K562 (cell line): ENCODE results near the gene ABCA3. TPM values are rescaled to one million over a fixed set of nuclear protein-coding genes. Genes with fewer than 3 reads are reported as not detected.
A peak's percentile ranks its signal among the peaks of the same experiment; 100 is the strongest.

ENCODE experiments used
- ATAC-seq: fragments of 200-7000 bp; cut with Tn5 transposase; 3 replicates; pipeline ENCODE4 v1.9.1; 2020; ENCODE audit warnings: moderate library complexity
- BruUV-seq: library from RNA; stranded (reverse); fragments of 400-500 nt; replicated peaks from 2 replicates; lab custom pipeline; 2021; lab: Mats Ljungman, UMichigan
- CTCF ChIA-PET: fragments of 300-600 bp; formaldehyde crosslinking; extraction: SDS; loops from one replicate; lab custom pipeline; 2021; ENCODE audit warnings: low intra/inter-chr PET ratio; lab: Yijun Ruan, JAX
- POLR2A ChIA-PET: fragments of 300-600, 350-650 bp; sonication (Branson Sonifier 250); formaldehyde crosslinking; extraction: SDS; loops from one replicate; lab custom pipeline; 2021; ENCODE audit warnings: antibody characterized with exemption, inconsistent platforms; lab: Yijun Ruan, JAX
- DNase-seq, 4 experiments: peaks; one replicate each; pipeline versions ENCODE4 v3.0.0 to v3.0.0-alpha.2; 2011 to 2018; ENCODE audit warnings: low spot score in 3 of 4, mixed read lengths in 3 of 4; ENCODE audit errors: extremely low read depth in 1 of 4
- FAIRE-seq: peaks from 2 replicates; lab custom pipeline; 2011; peaks lifted over from hg19 to GRCh38; lab: Jason Lieb, UNC
- H2AFZ ChIP-seq: 2 replicates; pipeline ENCODE4 v1.6.0; 2011; ENCODE audit warnings: low read depth, low read length, control low read depth, inconsistent platforms
- H3K27ac ChIP-seq: fragments of 200-600 bp; 3 replicates; pipeline ENCODE4 v1.8.0; 2011; ENCODE audit warnings: low read depth, mild to moderate bottlenecking, control low read depth, inconsistent platforms, low read length, moderate library complexity, mixed read lengths; ENCODE audit errors: extremely low read depth
- H3K27me3 ChIP-seq, 2 experiments: fragments of 300-600 bp in 1 of 2; 2 replicates in 1 of 2; 3 replicates in 1 of 2; pipeline versions ENCODE4 v1.6.0 to v1.8.0; 2011; ENCODE audit warnings: inconsistent platforms in 2 of 2, low read length in 2 of 2, mild to moderate bottlenecking in 1 of 2, mixed read lengths in 1 of 2, moderate library complexity in 1 of 2; ENCODE audit not compliant: control insufficient read depth in 2 of 2, insufficient read depth in 2 of 2
- H3K36me3 ChIP-seq: fragments of 300-600 bp; 3 replicates; pipeline ENCODE4 v1.8.0; 2011; ENCODE audit warnings: mild to moderate bottlenecking, low read length, inconsistent platforms; ENCODE audit not compliant: control insufficient read depth, insufficient read depth
- H3K4me1 ChIP-seq, 2 experiments: fragments of 200-600 bp in 1 of 2; replicated peaks in 1 of 2; 2 replicates in 1 of 2; 3 replicates in 1 of 2; pipeline versions ENCODE4 v1.5.1 to v1.8.0; 2011; ENCODE audit warnings: inconsistent platforms in 2 of 2, low read length in 2 of 2, mild to moderate bottlenecking in 1 of 2, mixed read lengths in 1 of 2, moderate library complexity in 1 of 2; ENCODE audit not compliant: control insufficient read depth in 2 of 2, insufficient read depth in 2 of 2
- H3K4me2 ChIP-seq: 2 replicates; pipeline ENCODE4 v1.6.1; 2011; ENCODE audit warnings: low read length, control low read depth, inconsistent platforms, mixed read lengths; ENCODE audit not compliant: insufficient read depth
- H3K4me3 ChIP-seq: fragments of 200-600 bp; sonication (generic), shearing (Covaris generic); 2 replicates; pipeline ENCODE4 v1.5.1; 2016; ENCODE audit warnings: control low read depth, inconsistent platforms
- H3K79me2 ChIP-seq: fragments of 200-600 bp; 3 replicates; pipeline ENCODE4 v1.8.0; 2011; ENCODE audit warnings: low read length, inconsistent platforms; ENCODE audit not compliant: control insufficient read depth, insufficient read depth
- H3K9ac ChIP-seq, 2 experiments: 2 replicates each; pipeline versions ENCODE4 v1.6.0 to v1.6.1; 2011; ENCODE audit warnings: low read depth in 2 of 2, low read length in 2 of 2, control low read depth in 1 of 2, inconsistent platforms in 1 of 2, mild to moderate bottlenecking in 1 of 2, mixed read lengths in 1 of 2; ENCODE audit not compliant: insufficient read depth in 1 of 2
- H3K9me1 ChIP-seq: one replicate; pipeline ENCODE4 v1.6.0; 2011; ENCODE audit warnings: inconsistent platforms, mild to moderate bottlenecking, low read length, moderate library complexity; ENCODE audit not compliant: control insufficient read depth, insufficient read depth
- H3K9me3 ChIP-seq: replicated peaks from 2 replicates; pipeline ENCODE4 v1.5.1; 2011; ENCODE audit warnings: low read depth, low read length, inconsistent platforms; ENCODE audit not compliant: control insufficient read depth, insufficient read depth
- H4K20me1 ChIP-seq: replicated peaks from 2 replicates; pipeline ENCODE4 v1.6.1; 2011; ENCODE audit warnings: low read length, inconsistent platforms, mixed read lengths; ENCODE audit not compliant: control insufficient read depth, insufficient read depth
- ETV5 ChIP-seq: sonication (generic); formaldehyde crosslinking; IDR thresholded peaks from 2 replicates; pipeline ENCODE4 v1.4.0; 2020; ENCODE audit warnings: low read depth, mild to moderate bottlenecking, missing genetic modification reagents
- FIP1L1 ChIP-seq: fragments of 200-400 bp; formaldehyde crosslinking; IDR thresholded peaks from 2 replicates; pipeline ENCODE4 v1.6.1; 2018; ENCODE audit warnings: mild to moderate bottlenecking, low read depth, low read length; ENCODE audit not compliant: poor library complexity, severe bottlenecking
- MAFF ChIP-seq: IDR thresholded peaks from 2 replicates; pipeline ENCODE4 v1.6.1; 2012; ENCODE audit warnings: low read length, improper control_type of control experiment
- RBFOX2 ChIP-seq: fragments of 200-400 bp; formaldehyde crosslinking; IDR thresholded peaks from 2 replicates; pipeline ENCODE4 v1.6.1; 2017; ENCODE audit warnings: low read depth, mild to moderate bottlenecking, low read length, moderate library complexity
- U2AF2 ChIP-seq: fragments of 200-400 bp; formaldehyde crosslinking; optimal IDR thresholded peaks from 2 replicates; pipeline ENCODE3; 2017; ENCODE audit warnings: low read depth, mild to moderate bottlenecking, low read length
- ZEB2 ChIP-seq: fragments of 450-650 bp; IDR thresholded peaks from 2 replicates; pipeline ENCODE4 v1.6.1; 2016
- ZNF134 ChIP-seq: fragments of 250-450 bp; sonication (Bioruptor Pico); conservative IDR thresholded peaks from 2 replicates; pipeline ENCODE4 v1.4.0; 2020
- WGBS: fragments of 100-300 bp; shearing (Covaris generic); methylation state at CpG from one replicate; pipeline ENCODE4 v1.1.6; 2016; ENCODE audit warnings: low coverage, mixed read lengths; ENCODE audit not compliant: insufficient coverage; ENCODE audit errors: missing lambda C conversion rate; 5-methylcytosine and 5-hydroxymethylcytosine counted together
- in situ Hi-C: fragments of 300-500 bp; cut with MboI; formaldehyde crosslinking; loops from 4 replicates; pipeline ENCODE4 v1.15.0; 2018; ENCODE audit warnings: inconsistent platforms, mixed read lengths
- intact Hi-C: fragments of 100-400 bp; cut with micrococcal nuclease; formaldehyde crosslinking; loops from 2 replicates; pipeline ENCODE4 v1.14.2; 2022
- polyA plus RNA-seq, 8 experiments: library from polyadenylated mRNA; depleted of rRNA in 4 of 8; stranded (reverse) in 5 of 8; unstranded in 3 of 8; fragments of >200 nt; fragmentation: Nextera tagmentation in 2 of 8; fragmentation: Illumina TruSeq in 1 of 8; extraction: Ambion mirVana in 2 of 8; extraction: Trizol in 1 of 8; gene quantifications; 2 replicates each; pipeline versions ENCODE4 v1.2.1 to v1.2.3, GENCODE V29; 2011 to 2014; ENCODE audit warnings: inconsistent platforms in 1 of 8, missing spikeins in 1 of 8
- total RNA-seq, 7 experiments: library from RNA; depleted of rRNA in 6 of 7; stranded (reverse); fragments of >200 nt in 6 of 7; fragmentation: Illumina TruSeq in 2 of 7; extraction: Trizol in 2 of 7; gene quantifications; 2 replicates each; pipeline versions ENCODE4 v1.2.1 to v1.2.3, GENCODE V29; 2011 to 2021; ENCODE audit warnings: low replicate concordance in 1 of 7

Gene ABCA3
- total and polyA plus RNA-seq, 9 of the 15 experiments (the other 6 are each of a cell fraction or from before 2014, with no cell fraction given): 0.66 to 23.7 (median 6.9) TPM

- ATAC-seq: no peak
- ChIA-PET POLR2A (interaction anchor here (1.1 to 3.7 kb wide), 3 partner anchors 8 to 13 kb away, joined by 3 to 29 read pairs (median 19); partner anchors contain the start of gene E4F1), CTCF (no interaction called here)
- in situ Hi-C loops: no loop called here
- no peaks in the 10 kb centered on the region for H3K9me3 ChIP-seq
- H3K27me3 ChIP-seq: no peaks in the 10 kb centered on the region
- no peak overlapping the region for H3K4me2 ChIP-seq
- no peak for TF ChIP-seq ETV5 (CRISPR knock-in tag)
- TF ChIP-seq ZNF134 (CRISPR knock-in tag): no peak
- peak; percentile 47; the same call in 1 of the 2 replicates for TF ChIP-seq RBFOX2
- no peak for TF ChIP-seq FIP1L1
- no peak for TF ChIP-seq U2AF2
- TF ChIP-seq MAFF: no peak
- no peak for TF ChIP-seq ZEB2
- peaks cover 3 to 58% of the 10 kb centered on the region in 2 experiments; a peak in 3 of 5 replicates for H3K4me1 ChIP-seq
- FAIRE-seq: no peak
- WGBS: 90% methylated on average over 21 of the region's 29 CpGs
- H3K9me1 ChIP-seq: no peaks in the 10 kb centered on the region
- DNase-seq: no peak
- H3K9ac ChIP-seq: peak overlapping the region in 1 of 2 experiments; percentile 35; a peak in 1 of 4 replicates
- no TSS peak for BruUV-seq
- H3K4me3 ChIP-seq: no peak overlapping the region
- peaks cover 24% of the 10 kb centered on the region for H3K79me2 ChIP-seq
- H3K27ac ChIP-seq: no peak overlapping the region
- H3K36me3 ChIP-seq: peaks cover 93% of the 10 kb centered on the region; the same call in 2 of the 3 replicates
- H4K20me1 ChIP-seq: peaks cover 7% of the 10 kb centered on the region
- no peak overlapping the region for H2AFZ ChIP-seq
- intact Hi-C loops: no loop called here
These were observed 109.3 kb downstream of the ABCA3 start for GRCh38 chr16:2231016-2231931.
